Globus pallidus (tissue), 1 donor: ENCODE measurements around the gene CDRT15.
"Not testable (repeated sequence)": the region's sequence is repeated elsewhere in the genome, so short reads cannot be mapped to it uniquely, and the experiment has no call there.

ENCODE experiments used
- DNase-seq: peaks from one replicate; pipeline ENCODE4 v3.0.0-alpha.2; 2015; ENCODE audit warnings: low spot score

CDRT15 gene

DNA sequence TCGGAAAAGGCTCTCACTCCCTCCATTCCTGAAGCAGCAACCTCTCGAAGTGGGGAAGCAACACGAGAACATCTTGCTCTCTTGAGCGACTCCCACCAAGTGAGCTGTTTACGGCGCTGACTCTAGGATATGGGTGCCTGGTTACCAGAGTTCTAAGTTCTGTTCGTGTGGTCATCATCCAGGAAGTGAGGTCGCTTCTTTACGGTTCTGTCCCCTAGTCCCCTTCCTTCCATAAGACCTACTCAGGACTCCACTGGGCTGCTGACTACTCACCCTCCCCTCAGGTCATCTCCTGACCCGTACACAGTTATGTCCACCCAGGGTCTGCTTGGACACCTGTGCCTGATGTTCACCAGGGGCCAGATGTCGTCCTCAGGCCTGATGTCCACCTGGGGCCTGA lies at the start of gene CDRT15:
CDRT15 (minus strand) TSS at position 101 of the 400 bp plus-strand sequence; CDS start at position 72, 29 bp downstream.
- not testable (repeated sequence) for DNase-seq

DNA sequence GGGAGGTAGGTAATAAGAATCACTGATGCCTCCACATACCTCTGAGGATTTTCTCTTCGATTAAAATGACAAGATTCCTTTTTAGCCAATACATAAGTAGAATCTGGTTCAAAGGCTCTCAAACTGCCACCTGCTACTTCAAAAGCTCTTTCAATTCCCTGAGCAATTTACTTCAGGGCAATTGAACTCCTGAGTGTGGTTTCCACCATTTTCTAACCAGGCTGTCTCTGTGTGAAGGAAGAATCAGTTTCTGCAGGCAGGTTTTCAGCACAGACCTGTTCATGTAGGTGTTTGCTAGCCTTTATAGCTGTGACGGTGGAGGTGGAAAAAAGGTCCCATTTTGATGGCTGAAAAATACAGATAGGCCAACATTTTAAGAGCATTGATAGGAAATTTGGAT lies 46.1 kb upstream of the CDRT15 start:
- DNase-seq = no peak

DNA sequence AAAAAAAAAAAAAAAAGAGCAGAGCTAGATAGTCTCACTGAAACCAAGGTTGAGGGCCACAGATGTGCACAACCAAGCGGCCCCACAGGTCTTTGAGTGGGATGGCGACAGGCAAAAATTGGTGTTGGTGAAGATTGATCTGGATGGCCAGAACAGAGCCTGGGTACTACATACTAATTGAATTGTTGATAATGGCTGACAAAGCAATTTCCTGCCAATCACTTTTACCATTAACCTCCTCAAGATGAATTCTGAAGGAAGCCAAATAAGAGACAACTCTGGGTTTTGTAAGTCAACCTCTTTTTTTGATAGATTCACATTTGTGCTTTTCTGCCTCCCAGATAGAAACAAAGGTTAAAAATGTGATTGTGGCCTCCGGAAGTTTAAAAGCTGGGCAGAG lies 44.9 kb upstream of the CDRT15 start:
- no peak for DNase-seq

DNA sequence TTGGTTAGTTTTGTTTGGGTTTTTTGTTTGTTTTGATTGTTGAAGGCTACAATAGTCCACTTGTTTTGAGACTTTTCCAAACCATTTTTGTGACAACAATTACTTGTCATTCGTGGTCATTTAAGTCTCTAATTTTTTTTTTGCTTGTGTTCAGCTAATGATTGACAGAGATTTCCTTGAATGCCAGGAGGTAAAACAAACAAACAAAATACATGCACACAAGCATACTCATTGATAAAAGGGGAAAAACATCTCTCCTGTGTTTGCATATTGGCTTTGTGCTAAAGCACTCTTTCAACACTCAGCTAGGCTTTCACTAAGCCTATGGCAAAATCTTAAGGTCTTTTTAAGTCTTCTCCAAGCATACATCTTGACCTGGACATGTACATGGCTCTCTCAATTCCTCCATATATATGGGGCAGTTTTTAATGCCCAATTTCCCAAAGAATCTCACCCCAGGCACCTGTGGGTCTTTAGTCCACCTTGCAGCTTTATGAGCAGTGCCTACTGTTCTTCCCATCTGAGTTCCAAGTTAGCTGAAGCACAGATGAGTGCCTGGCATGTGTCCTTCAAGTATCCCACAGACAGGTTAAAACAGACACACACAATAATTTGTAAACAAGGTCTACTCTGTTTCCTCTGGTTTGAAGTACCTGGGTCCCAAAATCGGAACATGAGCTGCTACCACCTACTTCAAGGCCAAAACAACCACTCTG lies 40.0 kb upstream of the CDRT15 start:
- no peak for DNase-seq

DNA sequence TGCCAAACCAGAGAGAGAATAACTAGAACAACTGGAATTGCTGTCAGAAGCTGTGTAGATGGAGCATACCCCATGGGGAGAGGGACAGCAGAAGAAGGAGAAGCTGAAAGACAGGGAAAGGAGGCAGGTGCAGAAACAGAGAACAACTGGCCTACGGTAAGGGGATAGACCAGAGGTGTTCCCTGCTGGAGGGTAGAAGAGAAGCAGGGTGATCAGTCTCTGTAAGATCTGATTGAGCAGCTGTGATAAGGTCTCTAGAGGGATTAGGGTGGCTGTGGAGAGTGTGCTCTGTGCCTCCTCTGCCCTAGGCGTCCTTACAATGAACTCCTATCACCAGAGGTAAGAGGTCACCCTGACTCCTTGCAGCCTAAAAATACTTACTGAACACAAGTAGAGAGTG lies 33.8 kb upstream of the CDRT15 start:
- DNase-seq = no peak

DNA sequence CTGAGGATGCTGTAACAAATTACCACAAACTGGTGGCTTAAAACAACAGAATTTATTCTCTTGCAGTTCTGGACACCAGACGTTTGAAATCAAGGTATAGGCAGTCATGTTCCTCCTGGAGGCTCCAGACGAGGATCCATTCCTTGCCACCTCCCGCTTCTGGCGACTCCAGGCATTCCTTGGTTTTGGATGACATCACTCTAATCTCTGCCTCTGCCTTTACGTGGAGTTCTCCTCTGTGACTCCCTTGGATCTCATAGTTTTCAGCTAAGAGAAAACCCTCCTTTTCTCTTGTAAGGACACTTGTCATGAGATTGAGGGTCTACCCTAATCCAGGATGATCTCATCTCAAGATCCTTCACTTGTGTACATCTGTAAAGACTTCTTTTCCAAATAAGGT lies 32.8 kb upstream of the CDRT15 start:
- no peak for DNase-seq

DNA sequence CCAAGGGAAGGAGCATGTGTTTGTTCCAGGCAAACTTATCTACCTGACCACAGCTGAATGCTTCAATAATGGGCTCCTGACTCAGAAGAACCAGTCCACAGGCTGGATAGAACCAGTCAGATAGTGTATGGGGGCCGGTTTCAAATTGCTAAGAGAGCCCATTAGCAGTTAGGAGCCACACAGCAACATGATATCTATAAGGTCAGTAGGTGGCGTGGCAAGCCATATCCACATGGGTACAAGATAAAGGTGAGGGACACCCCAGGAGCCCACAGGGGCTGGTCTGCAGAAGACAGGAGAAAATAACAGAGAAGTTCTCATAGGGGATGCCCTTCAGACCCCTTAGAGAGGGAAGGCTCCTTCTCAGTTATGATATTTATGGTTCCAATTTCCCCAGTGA lies 31.6 kb upstream of the CDRT15 start:
- DNase-seq = no peak

DNA sequence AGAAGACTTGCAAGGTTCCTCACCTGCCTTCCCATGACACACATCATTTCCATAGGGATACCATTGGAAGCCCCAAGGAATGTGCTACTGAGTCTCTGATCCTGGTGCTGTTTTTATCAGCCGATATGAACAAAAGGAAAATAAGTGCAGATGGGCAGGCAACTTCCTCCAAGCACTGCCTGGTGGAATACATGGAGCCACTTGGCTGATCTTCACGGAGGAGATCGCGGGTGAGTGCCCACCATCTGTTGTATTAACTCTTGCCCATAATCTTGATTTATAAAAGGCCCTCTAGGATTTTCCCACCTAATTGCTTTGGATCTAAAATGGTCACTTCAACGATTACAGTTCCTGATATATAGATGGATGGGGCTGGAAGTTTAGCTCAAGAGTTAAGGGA lies 24.7 kb upstream of the CDRT15 start:
- no peak for DNase-seq

DNA sequence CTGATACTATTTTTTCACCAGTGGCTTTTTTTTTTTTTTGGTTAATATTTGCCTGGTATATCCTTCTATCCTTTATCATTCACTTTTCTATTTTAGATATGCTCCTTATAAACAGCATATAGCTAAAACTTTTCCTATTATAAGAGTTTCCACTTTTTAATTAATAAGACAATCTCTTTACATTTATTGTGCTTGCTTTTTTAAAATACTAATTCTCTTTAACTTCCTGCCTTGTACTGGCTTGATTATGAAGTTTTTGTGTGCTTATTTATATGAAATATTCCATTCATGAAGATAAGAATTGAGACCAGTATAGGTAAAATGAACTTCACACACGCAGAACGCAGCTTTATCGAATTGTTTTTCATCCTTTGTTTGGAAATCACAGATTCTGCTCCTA lies 9.0 kb upstream of the CDRT15 start:
- DNase-seq = no peak

DNA sequence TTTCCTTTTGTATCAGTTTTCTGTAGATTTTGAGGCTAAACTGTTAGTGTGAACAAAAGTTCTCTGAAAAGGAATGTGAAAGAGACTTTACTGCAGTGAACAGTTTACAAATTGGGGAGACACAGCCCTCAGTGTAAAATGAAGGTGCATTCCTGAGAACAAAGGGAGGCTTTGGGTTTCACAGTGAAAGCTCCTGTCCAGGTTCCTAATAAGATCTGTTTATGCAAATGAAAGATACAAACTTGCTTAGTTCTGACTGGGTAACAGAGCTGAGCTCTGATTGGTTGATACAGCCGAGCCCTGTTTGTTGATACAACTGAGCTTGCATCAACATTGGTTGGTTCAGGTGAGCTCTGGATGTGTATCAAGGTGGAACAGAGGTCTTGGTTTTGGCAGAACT lies 8.3 kb upstream of the CDRT15 start:
- DNase-seq = no peak

DNA sequence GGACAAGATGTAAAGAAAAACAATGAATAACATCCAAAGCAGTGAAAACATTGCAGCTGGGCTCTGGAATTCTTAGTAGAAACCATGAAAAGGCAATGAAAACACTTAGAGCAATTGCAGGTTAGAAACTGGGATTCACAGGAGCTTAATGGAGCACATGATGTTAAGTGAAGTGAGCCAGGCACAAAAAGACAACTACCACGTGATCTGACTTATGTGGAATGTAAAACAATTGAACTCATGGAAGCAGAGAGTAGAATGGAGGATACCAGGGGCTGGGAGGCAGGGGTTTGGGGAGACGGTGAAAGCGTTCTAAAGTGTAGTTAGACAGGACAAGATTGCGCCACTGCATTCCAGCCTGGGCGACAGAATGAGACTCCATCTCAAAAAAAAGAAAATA lies 2.6 kb upstream of the CDRT15 start:
- DNase-seq = not testable (repeated sequence)

DNA sequence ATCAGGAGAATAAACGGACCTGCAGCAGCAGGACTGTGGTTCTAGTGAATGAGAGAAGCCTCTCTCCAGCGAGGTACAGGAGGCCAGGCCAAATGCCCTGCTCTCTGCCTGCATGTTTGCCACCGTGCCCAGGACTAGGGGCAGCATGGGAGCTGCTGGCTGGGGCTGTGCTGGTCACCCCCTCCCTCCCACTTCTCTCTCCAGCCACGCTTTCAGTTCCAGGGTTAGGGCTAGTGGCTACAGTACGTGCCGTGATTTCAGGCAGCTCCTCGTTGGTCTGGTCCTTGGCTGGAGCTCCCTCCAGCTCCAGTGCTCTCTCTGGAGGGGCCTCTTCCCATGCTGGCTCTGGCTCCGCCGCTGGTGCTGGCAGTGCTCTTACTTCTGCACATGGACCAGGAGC lies 630 bp downstream of the CDRT15 start:
- DNase-seq = not testable (repeated sequence)

DNA sequence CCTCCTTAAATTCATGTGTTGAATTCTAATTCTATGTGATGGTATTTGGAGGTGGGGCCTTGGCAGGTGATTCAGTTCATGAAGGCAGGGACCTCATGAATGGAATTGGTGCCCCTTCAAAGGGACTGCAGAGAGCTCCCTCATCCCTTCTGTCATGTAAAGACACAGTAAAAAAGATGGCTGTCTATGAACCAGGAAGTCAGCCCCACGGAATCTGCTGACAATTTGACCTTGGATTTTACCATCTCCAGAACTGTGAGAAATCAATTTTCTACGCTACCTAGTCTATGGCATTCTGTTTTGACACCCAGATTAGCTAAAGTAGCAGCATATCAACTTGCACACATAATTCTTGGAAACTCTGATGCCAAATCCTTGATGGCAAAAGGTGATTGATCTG lies 1.6 kb downstream of the CDRT15 start:
- not testable (repeated sequence) for DNase-seq

DNA sequence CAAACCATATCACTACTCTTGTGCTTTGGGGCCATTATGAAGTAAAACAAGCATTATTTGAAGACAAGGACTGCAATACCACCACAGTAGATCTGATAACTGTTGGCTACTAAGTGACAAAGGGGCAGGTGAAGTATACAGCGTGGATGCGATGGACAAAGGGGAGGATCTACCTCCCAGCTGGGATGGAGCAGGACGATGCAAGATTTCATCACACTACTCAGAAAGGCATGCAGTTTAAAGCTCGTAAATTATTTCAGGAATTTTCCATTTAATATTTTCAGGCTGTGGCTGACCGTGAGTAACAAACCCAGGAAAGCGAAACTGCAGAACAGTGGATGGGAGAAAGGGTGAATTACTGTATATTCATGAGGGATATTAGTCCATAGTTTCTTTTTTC lies 5.5 kb downstream of the CDRT15 start:
- DNase-seq = not testable (repeated sequence)

DNA sequence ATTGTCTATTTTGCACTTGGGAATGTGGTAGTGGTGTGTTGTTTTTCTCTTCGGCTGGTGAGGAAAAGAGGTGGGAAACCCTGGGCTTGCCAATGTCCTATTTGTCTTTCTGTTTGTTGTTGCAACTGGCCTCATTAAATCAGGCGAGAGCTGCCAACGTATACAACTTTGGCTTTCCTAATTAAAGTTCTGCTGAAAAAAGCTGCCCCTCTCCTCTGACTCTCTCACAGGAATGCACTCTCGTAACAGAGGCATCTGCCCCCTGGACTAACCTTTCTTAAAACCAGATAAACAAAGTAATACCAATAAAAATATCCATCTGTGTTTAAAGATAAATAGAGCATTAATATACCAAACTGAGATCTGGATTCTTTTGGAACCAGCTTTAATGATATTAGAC lies 7.8 kb downstream of the CDRT15 start:
- DNase-seq = no peak

DNA sequence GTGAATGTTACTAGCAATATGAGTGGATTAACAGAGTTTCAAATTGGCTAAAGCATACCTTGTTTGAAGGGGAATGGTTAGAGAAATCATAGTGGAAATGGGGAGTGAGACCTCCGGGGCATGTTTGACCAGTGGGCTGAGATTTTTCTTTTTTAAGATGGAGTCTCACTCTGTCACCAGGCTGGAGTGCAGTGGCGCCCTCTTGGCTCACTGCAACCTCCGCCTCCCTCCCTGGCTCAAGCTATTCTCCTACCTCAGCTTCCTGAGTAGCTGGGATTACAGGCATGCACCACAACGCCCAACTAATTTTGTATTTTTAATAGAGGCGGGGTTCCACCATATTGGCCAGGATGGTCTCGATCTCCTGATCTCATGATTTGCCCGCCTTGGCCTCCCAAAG lies 9.6 kb downstream of the CDRT15 start:
- DNase-seq = no peak

DNA sequence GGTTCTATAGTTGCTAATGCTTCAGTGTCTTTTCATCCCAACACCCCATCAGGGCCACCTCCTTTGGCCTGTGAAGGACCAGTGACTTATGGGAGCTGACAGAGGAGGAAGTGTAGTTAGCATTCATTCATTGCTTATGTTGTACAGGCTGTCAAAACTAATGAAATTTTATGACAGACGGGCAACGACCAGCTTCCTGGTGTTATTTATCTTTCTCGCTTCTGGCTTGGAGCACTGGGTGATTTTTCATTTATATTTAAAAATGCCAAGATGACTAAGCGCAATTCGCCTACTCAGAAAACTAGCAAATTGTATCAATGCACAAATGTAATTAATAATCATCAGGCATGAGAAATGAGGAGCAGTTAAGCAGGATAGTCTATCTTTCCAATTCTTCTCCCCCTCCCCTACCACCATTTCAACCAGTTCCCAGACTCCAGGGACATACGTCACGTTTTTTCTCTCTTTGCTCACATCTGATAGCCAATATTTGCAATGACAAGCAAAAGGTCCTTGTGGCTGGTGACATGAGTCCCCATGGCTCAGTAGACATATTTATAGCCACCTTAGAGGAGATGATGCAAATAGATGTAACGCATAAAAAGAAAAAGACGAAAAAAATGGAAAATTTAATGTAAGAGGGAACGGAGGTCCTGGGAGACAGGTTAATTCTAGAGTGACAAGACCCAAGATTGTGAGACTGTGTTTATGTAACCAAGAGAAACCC lies 11.2 kb downstream of the CDRT15 start:
- no peak for DNase-seq

DNA sequence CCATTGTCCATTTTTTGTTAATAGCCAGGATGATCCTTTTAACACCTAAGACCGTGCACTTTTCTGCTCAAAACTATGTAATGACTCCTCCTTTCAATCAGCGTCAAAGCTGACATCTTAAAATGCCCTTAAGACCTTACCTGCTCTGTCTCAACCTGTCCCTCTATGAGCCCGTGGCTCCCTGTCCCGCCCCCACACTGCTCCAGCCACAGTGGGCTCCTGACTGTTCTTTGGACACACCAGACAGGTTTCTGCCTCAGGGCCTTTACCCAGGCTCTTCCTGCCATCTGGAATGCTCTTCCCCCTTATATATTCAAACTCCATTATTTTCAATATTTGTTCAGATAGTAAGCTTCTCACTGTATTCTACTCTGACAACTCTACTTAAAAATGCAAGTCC lies 14.1 kb downstream of the CDRT15 start:
- DNase-seq = no peak

DNA sequence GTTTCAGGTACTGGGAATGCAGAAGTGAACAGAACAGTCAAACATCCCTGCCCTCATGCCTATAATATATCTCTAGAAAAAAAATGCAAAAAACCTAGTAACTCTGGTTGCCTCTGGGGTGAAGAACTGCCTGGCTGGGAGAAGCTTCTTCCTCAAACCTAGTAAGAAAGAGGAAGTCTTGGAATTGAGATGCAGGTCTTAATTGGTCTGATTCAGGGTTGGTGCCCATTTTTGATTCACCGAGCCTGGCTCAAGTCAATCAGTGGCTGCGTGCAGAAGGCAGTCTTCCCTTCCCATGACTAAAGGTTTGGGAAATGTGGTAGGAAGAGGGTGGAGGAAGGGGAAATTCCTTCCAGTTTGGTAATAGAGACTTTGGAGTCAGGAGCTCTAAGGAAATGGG lies 22.4 kb downstream of the CDRT15 start:
- no peak for DNase-seq

DNA sequence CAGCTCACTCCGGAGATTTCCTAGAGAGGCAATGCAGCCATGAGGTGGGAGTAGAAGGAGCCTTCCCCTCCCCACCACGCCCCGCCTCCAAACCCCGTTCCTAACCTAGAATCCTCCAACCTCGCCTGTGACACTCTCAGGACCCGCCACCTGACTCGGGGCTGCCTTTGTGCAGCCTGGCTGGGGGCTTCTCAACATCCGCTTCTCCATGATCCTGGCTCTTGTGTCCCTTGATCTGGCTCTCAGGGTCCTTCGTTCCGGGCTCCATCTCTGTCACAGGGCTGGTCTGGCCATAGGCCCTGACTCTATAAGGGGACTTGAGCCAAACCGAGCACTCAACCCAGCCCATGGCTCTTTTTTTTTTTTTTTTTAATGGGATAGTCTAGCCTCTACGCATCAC lies 24.3 kb downstream of the CDRT15 start:
- DNase-seq = no peak

DNA sequence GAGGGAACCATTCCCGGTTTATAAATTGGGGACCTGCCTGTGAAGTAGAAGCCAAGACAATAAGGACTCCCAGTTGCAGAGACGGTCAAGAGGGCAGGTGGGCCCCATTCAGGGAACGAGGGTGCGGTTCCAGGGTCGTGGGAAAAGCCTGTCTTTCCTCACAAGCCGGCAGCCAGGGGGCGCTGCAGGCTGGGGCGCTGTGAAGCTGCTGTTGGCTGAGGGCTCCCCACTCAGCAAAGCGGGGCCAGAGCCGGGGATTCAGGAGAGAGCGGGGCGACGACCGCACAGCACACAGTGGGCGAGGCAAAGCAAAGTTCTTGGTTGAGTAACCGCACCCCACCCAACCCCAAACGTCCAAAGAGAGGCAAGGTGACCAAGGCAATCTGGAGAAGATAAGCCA lies 24.9 kb downstream of the CDRT15 start:
- no peak for DNase-seq

DNA sequence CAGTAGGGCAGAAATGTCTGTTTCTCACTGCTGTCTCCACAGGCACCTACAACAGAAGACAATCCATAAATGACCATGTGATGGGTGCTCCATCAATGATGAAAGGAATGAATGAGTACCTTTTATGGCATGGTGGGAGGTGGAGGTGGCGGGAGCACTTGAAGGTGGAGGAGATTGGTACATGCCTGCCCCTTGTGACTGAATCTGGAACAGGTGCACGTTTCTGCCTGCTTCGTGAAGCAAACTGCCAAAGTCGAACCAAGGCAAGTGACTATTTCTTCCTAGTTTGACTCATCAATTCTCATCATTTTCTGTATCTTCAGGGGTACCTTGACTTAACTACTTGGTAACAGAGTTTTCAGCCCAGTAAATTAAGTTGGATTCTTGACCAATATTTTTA lies 25.4 kb downstream of the CDRT15 start:
- no peak for DNase-seq

DNA sequence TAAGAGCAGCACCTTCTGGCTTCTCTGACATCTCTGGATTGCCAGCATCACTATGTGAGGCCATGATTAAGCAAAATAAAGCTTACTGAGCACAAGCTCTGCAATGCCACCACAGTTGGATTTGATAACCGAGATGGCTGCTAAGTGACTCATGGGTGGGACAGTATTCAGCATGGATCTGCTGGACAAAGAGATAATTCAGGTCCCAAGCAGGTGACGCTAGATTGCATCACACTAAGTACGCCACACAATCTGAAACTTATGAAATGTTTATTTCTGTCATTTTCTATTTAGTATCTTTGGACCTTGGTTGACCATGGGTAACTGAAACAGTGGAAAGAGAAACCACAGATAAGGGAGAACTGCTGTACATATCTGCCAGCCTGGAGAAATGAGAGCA lies 27.4 kb downstream of the CDRT15 start:
- DNase-seq = no peak

DNA sequence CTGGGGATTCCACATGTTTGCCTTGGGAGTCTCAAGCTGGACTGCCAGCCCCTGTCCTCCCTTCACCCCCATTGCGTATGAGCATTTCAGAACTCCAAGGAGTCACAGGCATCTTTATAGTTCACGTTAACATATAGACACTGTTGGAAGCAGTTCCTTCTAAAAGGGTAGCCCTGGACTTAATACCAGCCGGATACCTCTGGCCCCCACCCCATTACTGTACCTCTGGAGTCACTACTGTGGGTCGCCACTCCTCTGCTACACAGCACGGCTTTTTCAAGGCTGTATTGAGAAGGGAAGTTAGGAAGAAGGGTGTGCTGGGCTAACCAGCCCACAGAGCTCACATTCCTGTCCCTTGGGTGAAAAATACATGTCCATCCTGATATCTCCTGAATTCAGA lies 28.9 kb downstream of the CDRT15 start:
- no peak for DNase-seq
